ENCODE data around the gene CTBP2. TPM values are rescaled to one million over a fixed set of nuclear protein-coding genes. Genes with fewer than 3 reads are reported as not detected.
A peak's percentile ranks its signal among the peaks of the same experiment; 100 is the strongest.
"Not testable (repeated sequence)": the region's sequence is repeated elsewhere in the genome, so short reads cannot be mapped to it uniquely, and the experiment has no call there.

CTBP2 gene
- total RNA-seq, 1 donor from 2014 or later = 83.2 TPM

DNA sequence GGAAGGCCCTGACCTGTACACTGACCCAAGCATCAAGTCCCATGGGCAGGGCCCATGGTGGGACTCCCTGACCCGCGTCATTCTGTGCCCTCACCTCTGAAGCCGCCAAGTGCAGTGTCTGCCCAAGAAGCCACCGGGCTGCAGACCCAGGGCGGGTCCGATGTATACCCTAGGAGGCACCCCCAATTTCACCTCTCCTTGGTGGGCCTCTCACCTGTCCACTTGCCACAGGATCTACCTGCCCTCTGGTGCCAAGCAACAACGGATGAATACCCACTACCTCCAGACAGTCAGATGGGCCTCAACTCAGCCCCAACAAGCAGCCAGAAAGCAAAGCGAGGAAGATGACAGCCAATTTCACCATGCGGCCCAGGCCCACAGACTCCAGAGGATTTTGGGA is 92.6 kb downstream of the CTBP2 start:
- DNase-seq (ENCODE audit: extremely low read depth, low read depth, low spot score) = no peak

DNA sequence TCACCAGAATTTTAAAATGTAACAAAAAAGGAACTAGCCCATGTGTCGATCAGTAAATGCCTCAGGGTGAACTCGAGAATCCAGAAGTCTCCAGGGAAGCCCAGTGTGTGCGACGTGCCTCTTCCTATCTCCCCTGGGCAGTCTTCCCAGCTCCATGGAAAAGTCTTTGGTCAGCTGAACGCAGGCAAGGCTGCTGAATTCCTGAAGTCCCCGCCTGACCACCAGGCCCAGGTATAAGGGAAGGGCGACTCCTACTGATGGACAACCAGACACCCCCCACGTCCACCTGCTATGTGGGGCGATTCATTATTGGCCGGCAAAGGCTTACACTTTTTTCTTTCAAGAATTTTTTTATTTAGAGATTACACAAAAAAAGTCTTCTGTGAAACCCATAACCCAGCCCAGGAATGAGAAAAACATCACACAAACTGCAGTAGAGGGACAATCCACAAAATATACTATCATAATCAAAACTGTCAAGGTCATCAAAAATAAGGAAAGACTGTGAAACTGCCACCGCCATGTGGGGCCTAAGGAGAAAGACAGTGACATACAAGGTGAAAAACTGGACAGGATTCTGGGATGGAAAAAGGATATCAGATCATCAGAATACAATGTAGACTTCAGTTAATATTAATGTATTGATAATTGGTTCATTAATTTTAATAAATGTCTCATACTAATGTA is 93.5 kb downstream of the CTBP2 start:
- DNase-seq (ENCODE audit: extremely low read depth, low read depth, low spot score) = no peak

DNA sequence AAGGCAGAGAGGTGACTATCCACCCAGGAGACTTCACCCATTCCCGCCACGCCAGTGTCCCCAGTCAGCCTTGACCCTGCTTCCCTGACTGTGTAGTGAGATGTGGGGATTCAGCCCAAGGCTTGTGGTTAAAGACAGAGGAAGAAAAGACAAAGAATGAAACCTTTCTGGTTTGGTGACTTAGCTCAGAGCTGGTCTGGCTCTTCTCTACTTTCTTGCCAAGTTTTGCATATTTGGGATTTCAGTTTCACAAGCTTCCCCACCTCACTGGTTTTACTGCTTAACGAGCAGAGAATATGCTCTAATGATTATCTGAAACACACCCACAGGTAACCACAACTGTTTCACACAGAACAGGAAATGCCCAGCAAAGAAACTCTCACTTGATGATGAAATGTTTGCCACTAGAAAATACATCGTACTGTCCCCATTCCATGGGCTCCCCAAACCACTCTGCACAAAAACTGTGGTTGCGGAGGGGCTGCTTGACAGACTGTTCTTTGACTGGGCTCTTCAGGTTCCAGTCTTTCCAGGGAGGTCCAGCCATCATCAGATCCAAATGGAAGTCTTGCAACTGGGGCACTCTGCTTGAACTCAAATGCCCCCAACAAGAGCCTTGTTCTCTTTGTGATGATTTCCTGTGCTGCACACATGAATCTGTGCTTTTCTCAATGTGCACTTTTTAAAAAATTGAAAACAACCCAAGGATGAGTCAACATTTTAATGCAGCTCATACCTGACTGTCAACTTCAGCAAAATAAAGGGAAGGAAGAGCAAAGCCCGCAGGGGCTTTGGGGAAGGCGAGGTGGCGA is 95.5 kb downstream of the CTBP2 start:
- DNase-seq (ENCODE audit: extremely low read depth, low read depth, low spot score) = no peak

DNA sequence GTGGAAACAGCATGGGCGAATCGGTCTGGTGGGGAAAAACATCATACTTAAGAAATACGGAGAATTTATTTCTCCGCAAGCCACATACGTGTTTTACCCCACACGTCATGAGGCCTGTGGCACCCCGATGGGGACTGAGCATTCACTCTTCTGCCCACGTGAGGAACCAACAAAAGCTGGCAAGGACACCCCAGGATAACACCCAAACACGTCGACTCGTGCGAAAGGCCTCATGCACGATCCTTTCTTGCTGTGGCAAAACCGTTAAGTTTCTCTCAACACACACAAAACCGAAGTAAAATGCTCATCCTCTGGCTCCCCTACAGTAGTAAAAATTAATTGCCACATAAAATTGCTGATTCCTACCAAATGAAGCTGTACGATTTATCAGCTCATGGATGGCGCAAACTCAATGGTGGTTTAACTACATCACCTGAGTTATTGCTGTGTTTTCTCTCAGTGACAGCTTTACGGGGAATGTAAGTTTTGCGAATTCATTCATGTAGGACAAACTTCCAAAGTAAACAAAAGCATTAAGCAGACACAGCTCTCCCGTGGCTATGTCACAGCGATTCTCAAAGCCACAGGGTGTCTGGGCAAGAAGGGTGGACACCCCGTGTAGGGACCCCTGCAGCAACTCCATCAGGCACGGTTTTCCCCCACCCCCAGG is 97.0 kb downstream of the CTBP2 start:
- DNase-seq (ENCODE audit: extremely low read depth, low read depth, low spot score) = no peak

DNA sequence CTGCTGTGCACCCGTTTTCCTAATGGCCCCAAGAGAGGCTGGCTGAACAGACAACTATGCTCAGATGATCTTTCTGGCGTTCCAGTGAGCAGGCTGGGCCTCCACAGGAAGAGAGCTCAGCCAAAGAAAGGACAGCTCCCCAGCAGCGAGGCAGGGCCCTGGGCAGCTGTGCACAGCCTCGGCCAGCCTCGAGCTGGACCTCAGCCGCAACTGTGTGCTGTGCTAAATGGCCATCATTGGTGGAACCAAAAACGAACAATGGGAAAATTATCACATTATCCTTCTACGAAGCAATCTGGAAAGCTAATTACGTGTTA is 97.5 kb downstream of the CTBP2 start:
- no peak for DNase-seq (ENCODE audit: extremely low read depth, low read depth, low spot score)

DNA sequence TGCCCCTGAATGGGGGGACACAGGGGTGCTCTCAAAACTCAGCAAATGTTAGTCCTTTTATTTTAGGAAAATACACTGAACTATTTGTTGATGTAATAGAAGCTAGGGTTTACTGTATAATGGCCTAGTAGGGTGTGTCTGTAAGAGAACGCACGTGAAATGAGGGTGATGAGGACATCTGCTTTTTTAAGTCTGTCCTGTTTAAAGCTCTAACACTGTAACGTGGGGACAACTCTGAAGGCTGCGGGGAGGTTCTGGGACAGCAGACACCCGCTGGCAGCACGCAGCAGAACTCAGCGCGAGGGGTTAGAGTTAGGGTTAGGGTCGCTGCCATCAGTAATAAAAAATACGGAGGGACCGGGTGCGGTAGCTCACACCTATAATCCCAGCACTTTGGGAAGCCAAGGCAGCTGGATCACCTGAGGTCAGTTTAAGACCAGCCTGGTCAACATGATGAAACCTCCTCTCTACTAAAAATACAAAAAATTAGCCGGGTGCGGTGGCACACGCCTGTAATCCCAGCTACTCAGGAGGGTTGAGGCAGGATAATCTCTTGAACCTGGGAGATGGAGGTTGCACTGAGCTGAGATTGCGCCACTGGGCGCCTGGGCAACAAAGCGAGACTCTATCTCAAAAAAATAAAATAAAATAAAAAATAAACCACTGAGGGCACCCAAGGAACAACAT is 98.0 kb downstream of the CTBP2 start:
- DNase-seq (ENCODE audit: extremely low read depth, low read depth, low spot score) = no peak

DNA sequence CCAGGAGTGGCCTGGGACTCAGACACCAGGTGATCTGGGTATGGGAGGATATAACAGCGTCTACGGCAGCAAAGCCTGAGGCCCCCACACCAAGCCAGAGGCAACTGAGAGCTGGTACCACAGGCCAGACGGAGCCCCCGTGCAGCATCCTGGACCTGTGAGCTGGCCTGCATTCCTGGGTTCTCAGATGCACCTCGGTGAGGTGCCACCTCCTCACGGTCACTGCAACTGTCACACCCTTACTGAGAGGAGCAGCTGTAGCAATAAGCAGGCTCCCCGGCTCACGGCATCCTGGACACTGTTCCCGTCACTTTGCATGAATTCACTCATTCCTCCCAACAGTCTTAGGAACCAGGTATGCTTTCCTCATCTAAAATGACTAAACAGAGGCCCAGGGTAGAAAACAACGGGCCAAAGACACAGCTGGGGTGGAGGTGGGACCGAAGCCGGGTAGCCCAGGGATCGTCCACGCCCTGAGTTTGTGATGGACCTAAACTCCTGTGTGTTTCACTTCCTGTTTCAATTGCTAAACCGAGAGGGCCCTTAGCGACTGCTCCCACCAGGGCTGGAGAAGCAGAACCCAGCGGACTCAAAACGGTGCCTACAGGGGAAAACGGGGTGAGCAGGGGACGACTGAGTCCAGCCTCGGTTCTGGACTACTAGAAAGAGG is 98.7 kb downstream of the CTBP2 start:
- no peak for DNase-seq (ENCODE audit: extremely low read depth, low read depth, low spot score)

DNA sequence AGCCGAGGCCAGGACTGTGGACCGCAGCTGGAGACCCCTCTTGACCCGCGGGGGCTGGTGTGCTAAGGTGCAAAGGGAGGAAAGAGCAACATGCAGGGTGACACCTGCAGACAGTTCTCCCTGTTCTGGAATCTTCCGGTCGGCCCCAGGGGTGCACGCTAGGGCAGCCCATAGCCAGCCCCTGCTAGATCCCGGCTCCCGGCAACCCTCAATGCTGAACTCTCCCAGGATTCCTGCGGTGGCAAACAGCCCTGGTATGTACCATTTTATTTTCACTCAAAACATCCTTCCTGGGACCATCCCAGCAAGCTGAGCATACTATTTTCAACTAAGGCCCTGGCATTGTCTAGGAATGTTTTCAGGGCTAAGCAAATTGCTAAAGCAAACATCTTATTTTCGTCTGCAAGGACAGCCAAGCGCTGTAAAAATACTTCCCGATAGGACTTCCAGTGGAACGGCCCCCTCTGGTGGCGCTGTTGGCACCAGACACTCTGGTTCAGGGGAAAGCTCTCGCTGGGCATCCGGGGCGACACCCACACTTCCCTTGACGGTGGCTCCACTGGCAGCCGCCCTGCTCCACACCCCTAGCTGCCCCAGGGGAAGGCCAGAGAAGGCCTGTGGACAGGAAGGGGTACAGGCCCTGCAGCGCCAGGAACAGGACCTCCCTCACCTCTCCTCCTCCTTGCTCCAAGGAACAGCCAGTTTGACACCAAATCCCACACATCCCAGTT is 99.4 kb downstream of the CTBP2 start:
- no peak for DNase-seq (ENCODE audit: extremely low read depth, low read depth, low spot score)

DNA sequence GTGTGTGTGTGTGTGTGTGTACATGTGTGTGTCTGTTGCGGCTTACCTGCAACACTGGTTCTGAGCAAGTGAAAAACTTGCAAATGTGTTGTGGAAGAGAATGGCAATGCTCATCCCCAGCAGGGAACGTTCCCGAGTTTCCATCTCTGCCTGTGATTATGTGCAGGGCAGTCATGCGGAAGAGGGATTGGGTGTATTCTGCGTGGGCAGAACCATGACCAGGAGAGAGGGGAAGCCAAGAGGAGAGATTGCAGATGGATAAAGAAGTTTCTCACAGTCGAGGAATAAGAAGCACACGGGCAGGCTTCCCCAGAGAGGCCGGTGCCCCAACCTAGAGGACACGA is 99.9 kb downstream of the CTBP2 start:
- DNase-seq (ENCODE audit: extremely low read depth, low read depth, low spot score) = no peak

DNA sequence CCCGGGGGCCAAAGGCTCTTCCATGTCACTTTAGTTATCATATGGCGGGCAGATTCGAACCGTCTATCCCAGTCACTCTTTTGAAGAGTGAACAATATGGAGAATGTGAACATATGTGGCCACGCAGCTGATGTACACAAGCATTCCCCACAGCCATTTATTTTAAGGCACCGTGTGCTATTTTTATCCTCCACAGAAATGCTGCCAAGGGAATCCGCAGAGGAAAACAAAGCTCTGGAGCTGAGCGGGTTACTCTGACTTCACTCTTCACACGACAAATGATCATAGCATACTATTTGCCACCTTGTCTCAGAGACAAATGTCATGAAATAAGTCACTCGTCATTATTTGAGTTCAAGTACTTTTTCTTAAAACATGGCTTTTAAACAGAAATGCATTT is 100.3 kb downstream of the CTBP2 start:
- no peak for DNase-seq (ENCODE audit: extremely low read depth, low read depth, low spot score)

DNA sequence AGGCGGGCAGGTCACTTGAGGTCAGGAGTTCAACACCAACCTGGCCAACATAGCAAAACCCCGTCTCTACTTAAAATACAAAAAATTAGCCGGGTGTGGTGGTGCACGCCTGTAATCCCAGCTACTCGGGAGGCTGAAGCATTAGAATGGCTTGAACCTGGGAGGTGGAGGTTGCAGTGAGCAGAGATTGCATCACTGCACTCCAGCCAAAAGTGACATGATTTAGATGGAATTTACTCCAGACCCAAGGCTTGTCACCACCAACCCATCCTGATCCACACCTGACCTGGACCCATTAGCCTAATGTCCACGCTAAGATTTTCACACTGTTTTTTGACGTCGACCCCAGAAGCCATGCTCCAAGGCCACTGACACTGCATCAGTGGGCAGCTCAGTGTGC is 101.0 kb downstream of the CTBP2 start:
- DNase-seq (ENCODE audit: extremely low read depth, low read depth, low spot score) = not testable (repeated sequence)

DNA sequence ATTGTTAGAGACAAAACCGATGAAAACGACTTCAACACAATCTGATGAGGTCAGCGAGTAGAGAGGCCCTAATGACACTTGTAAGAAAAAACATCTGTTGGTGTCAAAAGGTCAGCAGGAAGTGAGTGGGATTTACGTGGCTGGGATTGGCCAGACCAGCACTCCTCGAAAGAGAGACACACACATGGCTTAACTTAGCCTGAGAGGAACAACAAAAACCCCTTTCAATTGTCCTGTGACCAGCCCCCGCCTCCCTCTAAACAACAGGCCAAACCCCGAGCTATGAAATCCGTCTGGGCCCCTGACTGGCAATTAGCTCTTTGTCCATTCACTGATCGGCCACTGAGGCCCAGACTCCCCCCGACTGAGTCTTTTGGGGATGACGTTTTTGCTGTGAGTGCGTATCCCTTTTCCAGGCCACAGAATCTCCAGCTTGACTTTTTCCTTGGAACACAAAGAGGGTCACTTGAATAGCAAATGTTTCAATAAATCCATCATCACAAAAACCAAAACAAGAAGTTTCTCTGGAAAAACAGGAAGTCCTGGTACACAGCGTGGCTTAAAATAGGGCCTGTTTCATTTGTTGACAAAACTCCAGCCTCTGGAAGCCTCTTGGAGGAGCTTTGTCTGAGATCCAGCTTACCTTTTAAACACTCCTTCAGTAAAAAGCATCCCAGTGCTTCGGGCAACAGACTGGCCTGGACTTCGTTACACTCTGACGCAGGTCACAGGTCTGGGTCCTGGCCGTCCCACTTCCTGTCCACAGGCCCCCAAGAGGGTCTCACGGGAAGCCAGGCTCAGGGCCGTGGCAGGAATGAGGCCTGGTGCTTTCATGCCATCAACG is 103.0 kb downstream of the CTBP2 start:
- DNase-seq (ENCODE audit: extremely low read depth, low read depth, low spot score) = peak; percentile 96

DNA sequence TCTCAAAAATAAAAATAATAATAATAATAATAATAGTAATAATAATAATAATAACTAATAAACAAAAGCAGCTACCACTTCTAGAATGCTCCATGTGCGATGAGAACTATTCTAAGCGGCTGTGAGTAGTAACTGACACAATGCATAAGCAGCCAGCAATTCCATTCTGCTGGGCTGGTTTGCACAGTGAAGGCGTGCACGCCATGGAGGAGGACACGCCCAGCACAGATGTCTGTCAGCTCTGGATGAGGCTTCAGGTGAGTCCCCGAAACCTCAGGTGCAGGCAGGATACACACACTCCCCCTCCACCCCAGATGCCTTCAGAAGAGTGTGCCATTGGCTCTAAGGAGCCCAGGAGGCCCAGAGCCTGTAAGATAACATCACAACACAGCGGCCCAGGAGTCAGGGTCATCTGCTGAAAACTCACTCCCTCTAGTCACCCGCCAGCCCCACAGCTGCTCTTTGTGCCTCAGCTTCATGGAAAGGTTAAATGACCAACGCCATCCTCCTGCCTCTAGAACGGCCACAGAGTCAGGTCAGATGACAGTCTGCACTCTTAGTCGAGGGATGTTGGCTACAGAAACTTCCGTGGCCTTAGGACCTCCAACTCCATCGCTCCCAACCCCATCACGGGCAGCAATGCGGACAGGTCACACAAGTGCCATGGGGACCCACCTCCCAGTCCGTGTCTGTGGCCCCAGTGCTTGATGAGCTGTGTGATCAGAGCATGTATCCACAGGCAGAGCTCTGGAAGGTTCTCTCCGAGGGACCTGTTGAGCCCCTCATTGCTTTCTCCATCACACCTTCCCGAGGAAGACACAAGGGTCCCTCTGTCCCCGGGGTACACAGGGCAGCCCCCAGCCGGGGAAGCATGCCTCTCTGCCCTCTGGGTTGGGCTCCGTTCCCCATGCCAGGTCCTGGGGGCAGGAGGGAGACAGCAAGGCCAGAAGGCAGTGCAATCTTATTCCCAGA is 103.9 kb downstream of the CTBP2 start:
- no peak for DNase-seq (ENCODE audit: extremely low read depth, low read depth, low spot score)

DNA sequence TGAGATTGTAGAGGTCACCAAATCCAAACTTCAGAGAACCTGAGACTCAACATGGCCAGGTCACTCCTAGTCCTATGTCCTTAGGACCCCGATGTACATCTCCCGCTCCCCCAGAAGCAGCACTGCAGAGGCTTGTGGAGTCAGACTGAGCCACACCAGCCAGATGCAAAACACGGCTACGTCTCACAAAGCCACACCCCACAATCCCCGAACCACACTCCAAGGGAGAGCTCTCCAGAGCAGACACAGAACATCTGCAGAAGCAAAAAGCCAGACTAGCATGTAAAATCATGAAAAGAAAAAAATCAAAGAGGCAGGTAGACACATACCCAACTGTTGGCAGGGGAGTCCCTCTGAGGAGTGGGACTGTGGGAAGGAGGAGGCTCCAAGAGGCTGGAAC is 104.9 kb downstream of the CTBP2 start:
- no peak for DNase-seq (ENCODE audit: extremely low read depth, low read depth, low spot score)

DNA sequence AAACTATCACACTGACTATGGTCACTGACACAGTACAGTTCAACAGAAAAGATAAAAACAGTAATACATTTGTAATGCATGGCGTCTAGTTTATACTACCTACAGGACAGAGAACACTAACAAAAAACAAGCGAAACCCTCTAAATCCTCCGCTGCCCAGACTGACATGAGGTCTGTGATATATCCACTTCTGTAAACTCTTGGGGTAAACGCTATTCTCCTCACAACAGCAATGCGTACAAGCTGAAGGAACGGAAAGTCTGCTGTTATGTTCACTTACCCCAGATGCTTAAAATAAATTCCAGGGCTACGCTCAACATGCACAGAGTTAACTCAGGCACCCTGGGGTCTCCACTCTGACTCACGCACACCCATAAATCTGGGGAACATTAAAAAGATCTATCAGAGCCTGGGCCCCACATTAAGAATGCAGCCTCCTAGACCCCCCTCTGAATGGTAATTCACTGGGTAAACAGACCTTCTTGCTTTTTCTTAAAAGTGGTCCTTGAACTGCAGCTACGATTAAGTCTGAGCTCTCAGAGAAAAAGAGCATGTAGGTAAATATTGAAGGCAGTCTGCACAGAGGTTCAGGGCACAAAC is 105.6 kb downstream of the CTBP2 start:
- no peak for DNase-seq (ENCODE audit: extremely low read depth, low read depth, low spot score)

DNA sequence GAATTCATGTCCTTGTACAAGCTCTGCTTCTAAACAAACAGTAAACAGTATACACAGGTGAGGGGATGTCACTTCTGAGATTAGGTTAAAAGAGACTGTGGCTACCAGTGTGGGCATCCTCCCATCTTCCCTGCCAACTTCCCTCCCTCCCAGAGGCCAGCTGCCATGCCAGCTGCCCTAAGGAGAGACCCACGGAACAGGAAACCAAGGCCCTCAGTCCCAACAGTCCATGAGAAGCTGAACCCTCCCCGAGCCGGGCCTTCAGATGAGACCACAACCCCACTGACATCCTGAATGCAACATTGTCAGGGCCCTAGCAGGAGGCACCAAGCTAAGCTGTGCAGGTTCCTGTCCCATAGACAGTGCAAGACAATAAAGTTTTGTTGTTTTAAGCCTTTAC is 106.1 kb downstream of the CTBP2 start:
- DNase-seq (ENCODE audit: extremely low read depth, low read depth, low spot score) = no peak

DNA sequence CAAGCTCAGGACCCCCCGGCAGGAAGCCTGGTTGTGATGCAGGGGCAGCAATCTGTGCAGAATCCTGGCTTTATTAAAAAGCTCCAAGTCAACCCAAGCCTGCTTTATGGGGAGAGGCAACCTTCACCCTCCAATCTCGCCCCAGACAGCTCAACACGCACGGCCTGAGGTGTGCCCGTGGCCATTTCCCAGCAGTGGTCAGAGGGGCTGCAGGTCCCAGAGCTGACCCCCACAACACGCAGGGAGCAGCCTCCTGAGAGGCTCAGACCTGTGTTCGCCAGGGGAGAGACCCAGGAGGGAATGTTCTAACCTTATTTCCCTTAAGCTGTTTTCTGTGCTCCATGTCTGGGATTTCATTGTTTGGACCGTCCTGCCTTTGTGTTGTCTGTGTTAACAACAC is 108.2 kb downstream of the CTBP2 start:
- DNase-seq (ENCODE audit: extremely low read depth, low read depth, low spot score) = no peak

DNA sequence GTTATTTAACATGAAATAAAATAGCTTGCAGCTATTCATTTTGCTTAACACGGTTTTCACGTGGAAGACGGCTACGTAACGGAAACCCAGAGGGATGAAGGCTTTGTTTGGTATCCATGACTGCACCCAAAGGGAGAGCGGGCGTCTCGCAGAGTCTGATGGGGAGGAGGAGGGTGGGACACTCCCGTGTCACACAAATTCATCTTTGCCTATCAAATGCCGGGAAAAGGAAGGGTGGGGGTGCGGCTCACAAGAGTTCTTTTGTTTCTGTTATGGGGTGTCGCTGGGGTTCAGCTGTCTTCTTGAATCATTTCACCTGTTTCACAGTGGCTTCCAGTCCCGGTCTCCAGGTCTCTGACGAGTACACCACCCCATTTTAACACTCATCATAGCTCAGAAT is 110.0 kb downstream of the CTBP2 start:
- DNase-seq (ENCODE audit: extremely low read depth, low read depth, low spot score) = no peak
